Natural killer cell (primary cell): ENCODE measurements around the gene PPP6C. TPM values are rescaled to one million over a fixed set of nuclear protein-coding genes. Genes with fewer than 3 reads are reported as not detected.
"Not testable (repeated sequence)": the region's sequence is repeated elsewhere in the genome, so short reads cannot be mapped to it uniquely, and the experiment has no call there.

Experiments used
- ATAC-seq, 3 donors: fragments of 150-1000 bp in 2 of 3; fragments of 200-7000 bp in 1 of 3; cut with Tn5 transposase; 1 replicate in 1 of 3; 2 replicates in 2 of 3; pipeline ENCODE4 v1.10.0; 2021; ENCODE audit warnings: mild to moderate bottlenecking in 2 of 3, moderate library complexity in 2 of 3
- DNase-seq, 2 donors: peaks; one replicate each; pipeline versions ENCODE4 v3.0.0 to v3.0.0-alpha.2; 2013 to 2021; ENCODE audit warnings: mixed read lengths in 1 of 2
- H3K27ac ChIP-seq: one replicate; pipeline ENCODE4 v1.5.1; 2013; ENCODE audit warnings: mild to moderate bottlenecking, low read length
- H3K27me3 ChIP-seq: one replicate; pipeline ENCODE4 v1.6.1; 2013; ENCODE audit warnings: low read length; ENCODE audit not compliant: control insufficient read depth, insufficient read depth
- H3K36me3 ChIP-seq: one replicate; pipeline ENCODE4 v1.6.1; 2013; ENCODE audit warnings: low read length; ENCODE audit not compliant: control insufficient read depth, insufficient read depth
- H3K4me1 ChIP-seq: one replicate; pipeline ENCODE4 v1.6.1; 2013; ENCODE audit warnings: low read length; ENCODE audit not compliant: control insufficient read depth, insufficient read depth
- H3K4me3 ChIP-seq: one replicate; pipeline ENCODE4 v1.5.1; 2013; ENCODE audit warnings: low read length
- H3K9me3 ChIP-seq: one replicate; pipeline ENCODE4 v1.6.1; 2013; ENCODE audit warnings: low read length; ENCODE audit not compliant: control insufficient read depth, insufficient read depth
- H3K27ac Mint-ChIP-seq, 2 donors: one replicate each; pipeline ENCODE4 v1.8.0; 2022; ENCODE audit warnings: mild to moderate bottlenecking in 2 of 2, mixed read lengths in 2 of 2, moderate library complexity in 1 of 2
- H3K27me3 Mint-ChIP-seq, 2 donors: one replicate each; pipeline ENCODE4 v1.8.0; 2022; ENCODE audit warnings: low read depth in 2 of 2, mixed read lengths in 2 of 2
- H3K36me3 Mint-ChIP-seq: one replicate; pipeline ENCODE4 v1.8.0; 2022; ENCODE audit warnings: mixed read lengths
- H3K4me1 Mint-ChIP-seq, 2 donors: one replicate each; pipeline ENCODE4 v1.8.0; 2022; ENCODE audit warnings: mixed read lengths in 2 of 2
- H3K4me3 Mint-ChIP-seq: one replicate; pipeline ENCODE4 v1.8.0; 2022; ENCODE audit warnings: mild to moderate bottlenecking, moderate library complexity, mixed read lengths
- H3K9me3 Mint-ChIP-seq, 2 donors: one replicate each; pipeline ENCODE4 v1.8.0; 2022; ENCODE audit warnings: mixed read lengths in 2 of 2
- CTCF ChIP-seq: fragments of 200-600 bp; IDR thresholded peaks from one replicate; pipeline ENCODE4 v1.8.0; 2022; ENCODE audit warnings: antibody characterized with exemption
- WGBS: methylation state at CpG from one replicate; pipeline ENCODE4 v1.1.7; 2013; ENCODE audit warnings: missing lambda C conversion rate; ENCODE audit not compliant: insufficient coverage; 5-methylcytosine and 5-hydroxymethylcytosine counted together
- intact Hi-C: fragments of 100-400 bp; cut with micrococcal nuclease; formaldehyde crosslinking; loops from one replicate; pipeline ENCODE4 v1.14.2; 2022
- total RNA-seq, 4 donors: library from RNA; stranded (reverse); fragments of 120-200 nt in 1 of 4; gene quantifications; one replicate each; pipeline versions ENCODE4 v1.2.3 to v1.2.4, GENCODE V29; 2013 to 2022

The PPP6C gene
- total RNA-seq, 3 donors from 2014 or later (not counting 1 experiment from before 2014, with no cell fraction given) = 31.1 to 37.4 (median 34.8) TPM

GRCh38 chr9:125235804-125236519 is 46.4 kb upstream of the PPP6C start:
- peaks cover 28% of the 10 kb centered on the region for H3K36me3 Mint-ChIP-seq
- no peak for TF ChIP-seq CTCF
- H3K27ac Mint-ChIP-seq = peak overlapping the region; percentile 58 to 59
- H3K4me1 Mint-ChIP-seq = peaks cover 52 to 53% of the 10 kb centered on the region in 2 donors
- no peaks in the 10 kb centered on the region for H3K9me3 Mint-ChIP-seq
- DNase-seq (peak in 1 of 2 donors; percentile 26), ATAC-seq (no peak)
- no peaks in the 10 kb centered on the region for H3K27me3 Mint-ChIP-seq
- Histone ChIP-seq H3K4me1 (peaks cover 23% of the 10 kb centered on the region), H3K27me3 (no peaks in the 10 kb centered on the region), H3K27ac (no peak overlapping the region), H3K36me3 (peaks cover 59% of the 10 kb centered on the region), H3K9me3 (no peaks in the 10 kb centered on the region), H3K4me3 (no peak overlapping the region)
- H3K4me3 Mint-ChIP-seq = peak overlapping the region; percentile 57
- intact Hi-C loops = no loop called here
- 78% methylated on average over 3 of the region's 5 CpGs for WGBS

- H3K4me1 ChIP-seq = peaks cover 16% of the 10 kb centered on the region
- H3K9me3 ChIP-seq, H3K27ac ChIP-seq, H3K9me3 Mint-ChIP-seq, ATAC-seq, H3K4me3 Mint-ChIP-seq, intact Hi-C loops, DNase-seq, H3K27me3 Mint-ChIP-seq, H3K27me3 ChIP-seq, H3K4me3 ChIP-seq: not testable (repeated sequence)
- H3K4me1 Mint-ChIP-seq = peaks cover 37 to 39% of the 10 kb centered on the region in 2 donors
- peaks cover 63% of the 10 kb centered on the region for H3K36me3 ChIP-seq
- 98% methylated on average over 7 of the region's 8 CpGs for WGBS
- peak overlapping the region in 1 of 2 donors; percentile 45 for H3K27ac Mint-ChIP-seq
- peaks cover 26% of the 10 kb centered on the region for H3K36me3 Mint-ChIP-seq
Measured at GRCh38 chr9:125234099-125234498, 44.5 kb upstream of the PPP6C start.

GRCh38 chr9:125233678-125234077 is 44.1 kb upstream of the PPP6C start:
- no peak overlapping the region for H3K4me3 Mint-ChIP-seq
- H3K27me3 ChIP-seq = no peaks in the 10 kb centered on the region
- H3K27ac ChIP-seq = no peak overlapping the region
- DNase-seq = no peak
- no peak for TF ChIP-seq CTCF
- peaks cover 60% of the 10 kb centered on the region for H3K36me3 ChIP-seq
- no peak overlapping the region for H3K4me3 ChIP-seq
- no peaks in the 10 kb centered on the region for H3K9me3 Mint-ChIP-seq
- intact Hi-C loops = no loop called here
- peak in 2 of 3 donors; percentile 9 to 12 for ATAC-seq
- peaks cover 22% of the 10 kb centered on the region for H3K36me3 Mint-ChIP-seq
- H3K27ac Mint-ChIP-seq = peak overlapping the region in 1 of 2 donors; percentile 45
- peaks cover 12% of the 10 kb centered on the region for H3K4me1 ChIP-seq
- 92% methylated on average over 2 of the region's 3 CpGs for WGBS
- no peaks in the 10 kb centered on the region for H3K27me3 Mint-ChIP-seq
- H3K9me3 ChIP-seq = no peaks in the 10 kb centered on the region
- peaks cover 33 to 35% of the 10 kb centered on the region in 2 donors for H3K4me1 Mint-ChIP-seq

- no peak overlapping the region for H3K27ac Mint-ChIP-seq
- no peaks in the 10 kb centered on the region for H3K36me3 Mint-ChIP-seq
- intact Hi-C loops = no loop called here
- H3K4me1 Mint-ChIP-seq = no peaks in the 10 kb centered on the region
- peaks cover 15% of the 10 kb centered on the region for H3K36me3 ChIP-seq
- no peak overlapping the region for H3K27ac ChIP-seq
- H3K4me3 ChIP-seq = no peak overlapping the region
- H3K27me3 ChIP-seq = no peaks in the 10 kb centered on the region
- ATAC-seq (no peak), DNase-seq (no peak)
- no peaks in the 10 kb centered on the region for H3K27me3 Mint-ChIP-seq
- WGBS = 98% methylated on average over 6 of the region's 6 CpGs
- no peak overlapping the region for H3K4me3 Mint-ChIP-seq
- no peaks in the 10 kb centered on the region for H3K9me3 ChIP-seq
- no peak for TF ChIP-seq CTCF
- H3K4me1 ChIP-seq = no peaks in the 10 kb centered on the region
- H3K9me3 Mint-ChIP-seq = no peaks in the 10 kb centered on the region
Measured at GRCh38 chr9:125227761-125228160, 38.2 kb upstream of the PPP6C start.

GRCh38 chr9:125224858-125225257 is 35.3 kb upstream of the PPP6C start:
- H3K27me3 Mint-ChIP-seq, H3K36me3 Mint-ChIP-seq, H3K9me3 ChIP-seq, DNase-seq, intact Hi-C loops, H3K27me3 ChIP-seq, H3K4me1 ChIP-seq, H3K27ac Mint-ChIP-seq, H3K4me1 Mint-ChIP-seq, H3K9me3 Mint-ChIP-seq, H3K36me3 ChIP-seq, H3K4me3 ChIP-seq, H3K4me3 Mint-ChIP-seq, ATAC-seq, H3K27ac ChIP-seq: not testable (repeated sequence)
